ENCODE data around the gene SPINT2.

The SPINT2 gene

GRCh38 chr19:38298821-38299680 is 34.7 kb downstream of the SPINT2 start:
- DNase-seq: no peak

- no peak for DNase-seq
Measured at GRCh38 chr19:38303517-38304351, 39.4 kb downstream of the SPINT2 start, which contains the start of gene C19orf33. Gene C19orf33 (plus strand): TSS chr19:38304251. CDS start chr19:38304262, 11 bp downstream.

- no peak for DNase-seq
Measured at GRCh38 chr19:38304352-38304865, 40.0 kb downstream of the SPINT2 start.

- no peak for DNase-seq
Measured at GRCh38 chr19:38304866-38305429, 40.6 kb downstream of the SPINT2 start.

GRCh38 chr19:38306236-38306635 is 41.9 kb downstream of the SPINT2 start:
- no peak for DNase-seq

- no peak for DNase-seq
Measured at GRCh38 chr19:38307076-38307475, 42.7 kb downstream of the SPINT2 start.

GRCh38 chr19:38307597-38307996 is 43.2 kb downstream of the SPINT2 start:
- DNase-seq: no peak

DNA sequence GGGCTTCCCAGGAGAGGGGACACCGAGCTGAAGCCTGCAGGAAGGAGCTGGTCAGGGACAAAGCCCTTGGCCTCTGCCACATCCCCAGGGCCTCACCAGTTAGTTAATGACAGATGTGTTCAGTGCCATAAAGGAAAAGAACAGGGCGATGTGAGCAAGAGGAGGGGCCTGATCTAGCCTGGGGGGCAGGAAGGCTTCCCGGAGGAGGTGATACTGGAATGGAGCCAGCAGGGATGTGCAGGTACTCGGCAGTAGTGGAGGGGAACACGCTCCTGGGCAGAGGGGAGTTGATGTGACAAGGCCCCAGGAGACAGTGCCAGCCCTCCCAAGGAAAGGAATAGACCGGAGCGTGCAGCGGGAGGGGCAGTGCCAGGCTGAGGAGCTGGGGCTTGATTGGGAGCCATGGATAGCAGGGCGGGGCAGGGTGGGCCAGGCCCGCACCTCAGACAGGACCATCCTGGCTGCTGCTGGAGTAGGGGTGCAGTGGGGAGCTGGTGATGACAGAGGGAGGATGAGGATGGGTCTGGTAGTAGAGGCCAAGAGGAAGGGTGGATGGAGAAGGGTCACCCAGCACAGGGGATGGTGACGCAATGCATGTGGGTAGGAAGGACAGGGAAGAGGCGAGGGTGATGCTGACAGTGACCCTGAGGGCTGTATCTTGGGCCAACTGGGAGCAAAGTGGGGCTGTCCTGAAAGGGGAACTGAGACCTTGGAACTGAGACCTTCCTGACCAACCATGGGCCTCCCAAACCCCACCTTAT is 43.8 kb downstream of the SPINT2 start:
- no peak for DNase-seq

GRCh38 chr19:38308926-38309614 is 44.7 kb downstream of the SPINT2 start:
- DNase-seq: no peak

GRCh38 chr19:38309615-38310278 is 45.4 kb downstream of the SPINT2 start:
- no peak for DNase-seq

GRCh38 chr19:38310279-38310670 is 45.9 kb downstream of the SPINT2 start:
- no peak for DNase-seq

- no peak for DNase-seq
Measured at GRCh38 chr19:38310986-38311385, 46.6 kb downstream of the SPINT2 start.

GRCh38 chr19:38315657-38316476 is 51.5 kb downstream of the SPINT2 start, which contains the start of gene YIF1B:
Gene YIF1B (minus strand): TSS chr19:38315947. CDS start chr19:38315917, 30 bp downstream.
- DNase-seq: peak; percentile 71 to 99 (median 94)

DNA sequence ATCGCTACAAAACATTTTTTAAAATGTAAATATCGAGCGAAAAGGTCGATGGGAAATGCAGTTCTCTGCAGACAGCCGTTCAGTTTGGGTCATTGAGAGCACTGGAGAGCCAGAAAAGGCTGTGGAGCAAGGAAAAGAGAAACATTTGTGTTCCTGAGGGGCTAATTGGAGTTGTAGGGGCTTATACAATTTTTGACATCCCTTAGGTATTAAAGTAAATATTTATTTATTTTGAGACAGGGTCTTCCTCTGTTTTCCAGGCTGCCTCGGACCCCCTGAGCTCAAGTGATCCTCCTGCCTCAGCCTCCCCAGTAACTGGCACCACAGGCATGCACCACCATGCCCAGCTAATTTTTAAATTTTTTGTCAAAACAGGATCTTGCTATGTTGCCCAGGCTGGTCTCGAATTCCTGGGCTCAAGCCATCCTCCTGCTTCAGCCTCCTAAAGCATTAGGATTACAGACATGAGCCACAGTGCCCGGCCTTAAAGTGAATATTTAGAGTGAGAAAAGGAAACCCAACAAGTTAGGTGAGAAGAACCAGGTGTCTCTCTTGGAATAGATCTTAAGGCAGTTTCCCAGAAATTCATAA is 52.2 kb downstream of the SPINT2 start:
- no peak for DNase-seq

- DNase-seq: peak in 4 of 14 donors; percentile 7 to 20 (median 12)
Measured at GRCh38 chr19:38317104-38317612, 52.8 kb downstream of the SPINT2 start.

GRCh38 chr19:38318660-38319059 is 54.3 kb downstream of the SPINT2 start:
- no peak for DNase-seq

- peak in 5 of 14 donors; percentile 7 to 42 (median 38) for DNase-seq
Measured at GRCh38 chr19:38319421-38320258, 55.3 kb downstream of the SPINT2 start, which contains the start of gene KCNK6. Gene KCNK6 (plus strand): TSS chr19:38319845. CDS start chr19:38319951, 106 bp downstream.

GRCh38 chr19:38320969-38321339 is 56.6 kb downstream of the SPINT2 start:
- no peak for DNase-seq

All from C1 segment of cervical spinal cord (tissue), 14 donors.